Amygdala (tissue), 56 donors: ENCODE data around the gene SPC24.
A peak's percentile ranks its signal among the peaks of the same experiment; 100 is the strongest.

Experiments
- DNase-seq, 56 donors: peaks; one replicate each; lab custom pipeline; 2025; lab: John Stamatoyannopoulos, UW

SPC24 gene

GRCh38 chr19:11155373-11156120, at the start of gene SPC24:
SPC24 (minus strand) TSS chr19:11155782; CDS start chr19:11155776, 6 bp downstream.
- peak; percentile 45 to 99 (median 95) for DNase-seq

DNA sequence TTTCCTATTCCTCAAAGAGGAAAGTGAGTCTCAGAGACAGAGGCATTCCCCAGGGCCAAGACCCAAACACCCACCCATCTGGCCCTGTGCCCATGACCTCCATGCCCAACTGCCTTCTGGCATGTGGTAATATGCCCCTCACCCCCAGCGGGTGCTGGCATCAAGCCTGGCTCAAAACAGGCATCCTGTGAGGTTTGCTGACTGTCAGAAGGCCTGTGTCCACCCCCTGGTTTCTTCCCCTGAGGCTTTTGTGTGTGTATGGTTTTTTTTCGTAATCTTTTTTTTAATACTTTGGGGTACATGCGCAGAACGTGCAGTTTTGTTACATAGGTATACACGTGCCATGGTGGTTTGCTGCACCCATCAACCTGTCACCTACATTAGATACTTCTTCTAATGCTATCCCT, 49.4 kb upstream of the SPC24 start:
- peak in 4 of 56 donors; percentile 4 to 38 (median 8) for DNase-seq

DNA sequence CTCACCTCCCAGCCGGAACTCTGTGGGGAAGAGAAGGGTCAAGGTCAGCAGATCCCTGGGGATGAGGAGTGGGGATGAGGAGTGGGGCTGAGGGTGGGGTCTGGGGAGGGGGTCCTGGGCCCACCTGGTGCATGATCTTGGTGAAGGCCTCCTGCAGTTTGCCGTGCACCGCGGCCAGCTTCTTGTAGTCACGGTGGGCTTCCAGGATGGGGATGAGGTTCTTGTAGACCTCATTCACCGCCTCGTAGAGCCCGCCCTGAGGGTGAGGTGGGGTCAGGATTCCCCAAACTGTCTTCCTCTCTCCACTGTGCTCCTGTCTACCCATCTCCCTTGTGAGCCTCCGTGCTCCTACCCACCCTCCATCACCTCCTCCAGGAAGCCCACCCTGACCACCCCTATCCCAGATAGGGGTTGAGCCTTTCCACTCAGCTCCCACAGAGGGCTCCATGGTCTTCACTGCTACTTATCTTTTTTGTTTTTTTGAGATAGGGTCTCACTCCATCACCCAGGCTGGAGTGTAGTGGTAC, 48.6 kb upstream of the SPC24 start:
- DNase-seq = no peak

- peak in 45 of 56 donors; percentile 5 to 87 (median 42) for DNase-seq
These were observed 47.9 kb upstream of the SPC24 start for GRCh38 chr19:11203194-11204075.

- no peak for DNase-seq
These were observed 47.1 kb upstream of the SPC24 start for GRCh38 chr19:11202488-11203193.

DNA sequence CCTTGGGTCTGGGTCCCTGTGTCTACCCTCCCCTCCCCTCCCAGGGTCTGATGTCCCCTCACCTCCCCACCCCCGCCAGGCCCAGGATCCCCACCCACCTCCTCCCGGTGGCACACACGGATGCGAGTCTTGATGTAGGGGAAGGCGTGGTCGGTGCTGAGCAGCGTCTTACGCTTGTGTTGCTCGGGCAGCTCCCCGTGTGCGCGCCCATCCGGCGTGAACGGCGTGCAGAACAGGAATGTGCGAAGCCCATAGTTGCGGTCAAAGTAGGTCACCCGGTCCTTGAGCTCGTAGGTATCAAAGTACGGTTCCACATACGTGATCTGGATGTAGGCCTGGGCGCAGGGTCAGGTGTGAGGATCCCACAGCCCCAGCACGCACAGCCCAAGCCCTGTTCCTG, 46.2 kb upstream of the SPC24 start:
- DNase-seq = no peak

DNA sequence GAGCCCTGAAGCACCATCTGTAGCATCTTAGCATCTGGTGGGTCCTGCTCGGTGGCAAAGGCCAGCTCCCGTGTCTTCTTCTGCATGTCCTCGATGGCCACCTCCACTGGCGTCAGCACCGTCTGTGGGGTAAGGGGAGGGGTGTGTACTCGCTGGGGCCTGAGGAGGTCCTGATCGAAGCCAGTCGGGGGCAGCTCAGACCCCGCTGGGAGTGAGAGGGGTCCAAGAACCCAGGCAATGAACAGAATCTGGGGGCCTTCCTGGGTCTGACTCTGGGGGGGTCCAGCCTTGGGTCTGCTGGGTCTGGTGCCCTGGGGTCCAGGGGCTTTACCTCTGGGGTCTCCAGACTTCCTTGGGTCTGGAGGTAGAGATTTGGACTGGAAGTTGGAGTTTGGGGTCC, 45.3 kb upstream of the SPC24 start:
- no peak for DNase-seq

DNA sequence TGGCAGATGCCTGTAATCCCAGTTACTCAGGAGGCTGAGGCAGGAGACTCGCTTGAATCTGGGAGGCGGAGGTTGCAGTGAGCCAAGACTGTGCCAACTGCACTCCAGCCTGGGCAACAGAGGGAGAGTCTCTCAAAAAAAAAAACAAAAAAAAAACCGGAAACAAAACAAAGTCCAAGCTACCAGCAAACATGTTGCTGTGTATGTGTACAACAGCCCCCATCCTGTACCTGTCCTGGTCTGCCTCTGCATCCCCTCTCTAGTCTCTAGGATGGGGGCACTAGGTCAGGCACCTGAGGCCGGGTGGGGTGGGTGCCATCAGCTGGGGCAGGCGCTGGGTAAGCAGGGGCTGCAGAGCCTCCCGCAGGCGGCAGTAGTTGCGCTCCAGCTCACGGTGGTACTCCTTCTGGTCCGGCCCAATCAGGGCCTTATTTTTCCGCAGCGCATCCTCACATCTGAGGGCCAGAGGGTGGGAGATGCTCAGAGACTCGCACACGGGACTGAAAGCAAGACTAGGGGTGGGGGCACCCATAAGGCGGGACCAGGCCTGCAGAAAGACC, 44.5 kb upstream of the SPC24 start:
- DNase-seq = no peak

GRCh38 chr19:11199517-11199916, 43.9 kb upstream of the SPC24 start:
- DNase-seq = no peak

DNA sequence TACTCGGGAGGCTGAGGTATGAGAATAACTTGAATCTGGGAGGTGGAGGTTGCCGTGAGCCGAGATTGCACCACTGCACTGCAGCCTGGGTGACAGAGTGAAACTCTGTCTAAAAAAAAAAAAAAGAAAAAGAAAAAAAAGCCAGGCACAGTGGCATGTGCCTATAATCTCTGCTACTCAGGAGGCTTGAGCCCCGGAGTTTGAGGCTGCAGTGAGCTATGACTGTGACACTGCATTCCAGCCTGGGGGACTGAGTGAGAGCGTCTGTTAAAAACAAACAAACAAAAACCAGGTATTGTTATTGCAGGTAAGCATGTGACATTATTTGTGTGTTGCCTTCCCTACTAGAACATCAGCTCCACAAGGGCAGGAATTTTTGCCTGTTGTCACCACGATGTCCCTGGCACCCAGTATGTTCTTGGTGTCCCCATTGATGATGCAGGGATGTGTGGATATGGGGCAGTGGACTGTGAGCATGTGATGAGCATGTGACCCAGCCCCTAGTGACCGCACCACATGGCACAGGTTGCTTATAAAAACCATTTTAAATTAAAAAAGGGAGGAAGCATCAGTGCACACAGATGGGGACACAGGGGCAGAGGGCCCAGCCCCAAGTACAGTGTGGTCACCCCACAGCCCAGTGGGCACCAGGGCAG, 43.3 kb upstream of the SPC24 start:
- DNase-seq = no peak

DNA sequence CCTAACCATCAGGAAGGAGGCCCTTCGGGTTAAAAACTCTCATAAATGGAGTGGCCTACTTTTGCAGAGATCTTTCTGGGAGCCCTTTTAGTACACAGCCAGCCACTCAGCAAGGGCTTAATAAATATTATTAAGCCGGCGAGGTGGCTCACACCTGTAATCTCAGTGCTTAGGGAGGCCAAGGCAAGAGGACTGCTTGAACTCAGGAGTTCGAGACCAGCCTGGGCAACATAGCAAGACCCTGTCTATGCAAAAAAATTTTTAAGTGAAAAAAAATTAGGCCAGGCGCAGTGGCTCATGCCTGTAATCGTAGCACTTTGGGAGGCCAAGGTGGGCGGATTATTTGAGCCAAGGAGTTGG, 42.6 kb upstream of the SPC24 start:
- DNase-seq = no peak

DNA sequence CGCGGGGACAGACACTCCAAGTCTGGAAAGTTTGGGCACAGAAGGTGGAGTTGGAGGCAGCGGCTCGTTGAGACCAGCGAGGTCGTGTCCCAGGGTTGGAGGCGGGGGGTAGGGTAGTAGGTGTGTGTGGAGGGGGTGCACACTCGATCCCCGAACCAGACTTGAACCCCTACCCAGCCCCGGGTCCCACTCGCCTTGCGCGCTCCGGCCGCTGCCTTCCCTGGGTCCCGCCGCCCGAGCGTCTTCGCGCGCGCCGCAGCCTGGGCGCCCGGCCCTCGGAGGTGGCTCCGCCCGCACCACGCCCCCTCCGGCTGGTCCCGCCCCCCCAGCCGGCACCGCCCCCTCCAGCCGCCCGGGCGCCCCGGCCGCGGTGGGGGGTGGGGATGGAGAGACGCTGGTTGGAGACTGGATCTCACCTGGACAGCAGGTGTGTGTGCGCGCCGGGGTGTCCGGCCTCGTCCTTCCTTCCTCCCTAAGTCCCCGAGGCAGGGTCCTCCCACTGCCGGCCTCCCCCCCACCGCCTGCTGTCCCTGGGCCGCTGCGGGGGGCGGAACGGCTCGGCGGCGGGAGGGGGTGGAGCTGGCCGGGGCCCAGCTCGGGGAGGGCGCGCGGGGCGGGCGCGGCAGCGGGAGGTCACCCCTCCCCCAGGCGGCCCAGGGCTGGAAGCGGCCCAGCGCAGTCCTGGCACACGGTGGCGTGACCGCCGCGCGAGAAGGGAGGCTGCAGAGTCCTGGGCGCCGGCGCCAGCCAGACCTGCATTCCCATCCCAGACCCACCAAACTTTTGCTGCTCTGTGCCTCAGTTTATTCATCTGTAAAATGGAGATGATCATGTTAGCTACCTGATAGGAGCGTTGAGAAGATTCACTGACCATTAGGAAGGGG, 42.0 kb upstream of the SPC24 start, which contains the start of gene KANK2:
Gene KANK2 (minus strand): TSS at position 255 of the 884 bp plus-strand sequence. CDS start 3,034 bp downstream, outside the sequence.
- DNase-seq = peak in 53 of 56 donors; percentile 18 to 92 (median 74)

DNA sequence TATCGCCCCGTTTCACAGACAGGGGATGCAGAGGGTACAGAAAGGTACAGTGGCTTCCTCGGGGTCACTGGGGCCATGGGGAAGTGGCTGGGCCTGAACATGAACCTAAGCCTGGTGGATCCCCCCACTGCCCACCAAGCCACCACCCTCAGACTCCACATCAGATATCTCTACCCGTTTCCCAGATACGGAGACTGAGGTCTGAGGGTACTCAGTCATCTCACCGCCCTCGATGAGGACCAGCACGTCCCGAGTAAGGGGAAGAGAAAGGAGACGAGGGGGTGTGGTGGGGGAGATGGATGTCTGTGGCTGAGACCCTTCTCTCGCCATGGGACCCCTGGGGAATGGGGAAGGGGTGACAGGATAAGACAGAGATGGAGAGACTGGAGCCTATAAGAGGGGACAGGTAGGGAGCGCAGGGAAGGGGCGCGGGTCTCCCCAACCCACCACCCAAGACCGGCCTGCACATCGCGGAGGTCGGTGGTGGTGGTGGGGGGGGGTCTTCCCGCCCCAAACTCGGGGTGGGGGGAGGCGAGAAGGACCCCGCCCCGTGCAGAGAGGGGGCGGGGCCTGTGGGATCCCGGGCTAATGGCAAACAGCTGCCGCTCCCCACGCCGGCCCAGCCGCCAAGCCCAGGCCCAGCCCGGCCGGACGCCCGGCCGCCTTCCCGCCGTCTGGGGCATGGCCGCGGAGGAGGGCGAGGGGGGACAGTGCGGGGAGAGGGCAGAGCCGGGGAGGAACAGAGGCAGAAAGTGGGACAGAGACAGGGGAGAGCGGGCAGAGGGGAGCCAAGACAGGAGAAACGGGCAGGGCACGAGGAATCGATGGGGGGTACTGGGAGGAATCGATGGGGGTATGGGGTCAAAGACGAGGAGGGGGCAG, 41.1 kb upstream of the SPC24 start:
- DNase-seq = peak in 6 of 56 donors; percentile 3 to 40 (median 30)

DNA sequence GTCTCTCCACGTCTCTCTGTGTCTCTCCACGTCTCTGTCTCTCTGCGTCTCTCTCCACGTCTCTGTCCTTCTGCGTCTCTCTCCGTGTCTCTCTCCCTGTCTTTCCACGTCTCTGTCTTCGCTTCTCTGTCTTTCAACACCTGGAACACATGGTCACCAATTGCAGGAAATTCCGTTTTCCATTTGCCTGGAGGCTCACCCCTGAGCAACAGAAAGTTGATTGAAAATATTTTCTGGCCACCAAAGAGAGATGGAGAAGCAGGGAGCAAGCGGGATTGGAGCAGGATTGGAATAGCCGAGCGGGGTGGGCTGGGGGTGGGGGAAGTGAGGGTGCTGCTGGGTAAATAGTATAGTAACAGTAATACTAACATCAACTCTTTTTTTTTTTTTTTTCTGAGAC, 40.1 kb upstream of the SPC24 start:
- no peak for DNase-seq

DNA sequence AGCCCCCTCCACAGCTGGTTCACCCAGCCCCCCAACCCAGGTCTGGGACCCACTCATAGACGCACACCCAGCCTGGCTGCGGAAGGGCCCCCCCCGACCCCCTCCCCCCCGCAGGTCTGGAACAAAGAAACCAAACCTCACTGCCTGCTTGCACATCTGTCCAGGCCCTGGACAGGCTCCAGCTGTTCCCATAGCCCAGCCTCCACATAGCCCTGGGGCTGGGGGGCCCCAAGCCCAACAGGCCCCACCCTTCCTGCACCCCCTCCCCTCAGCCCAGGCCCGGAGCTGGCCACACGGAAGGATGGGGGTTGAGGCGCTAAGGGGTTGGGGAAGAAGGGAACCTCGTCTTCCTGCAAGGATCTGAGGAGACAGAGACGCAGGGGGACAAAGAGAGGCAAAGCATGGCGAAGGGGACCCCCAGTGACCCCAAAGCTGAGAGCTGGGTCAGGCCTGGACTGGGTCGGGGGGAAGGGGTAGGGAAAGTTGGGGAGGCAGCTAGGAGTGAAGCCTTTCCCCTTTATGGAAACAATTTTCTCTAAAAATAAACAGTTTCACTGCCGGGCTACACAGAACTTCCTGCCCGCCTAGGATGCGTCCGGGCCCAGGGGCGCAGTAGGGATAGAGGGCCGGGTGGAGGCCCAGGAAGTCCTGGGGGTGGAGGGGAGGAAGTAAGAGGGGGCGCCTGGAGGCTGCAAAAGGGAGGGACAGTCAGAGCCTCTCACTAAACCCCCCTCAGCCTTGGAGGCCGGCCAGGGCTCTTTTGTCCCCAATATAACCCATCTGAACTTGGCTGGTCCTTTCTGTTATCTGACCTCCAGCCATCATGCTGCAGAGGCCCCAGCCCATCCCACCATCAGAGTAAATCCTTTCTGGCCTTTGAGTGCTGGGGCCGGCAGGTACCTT, 39.3 kb upstream of the SPC24 start:
- no peak for DNase-seq

GRCh38 chr19:11194173-11194572, 38.6 kb upstream of the SPC24 start:
- no peak for DNase-seq
